DND-41 (cell line): Measurements from ENCODE around the gene GLRA1.

Experiments
- ATAC-seq: fragments of 200-7000 bp; cut with Tn5 transposase; 3 replicates; pipeline ENCODE4 v1.9.1; 2021; ENCODE audit warnings: low read depth; ENCODE audit not compliant: insufficient read depth
- DNase-seq: peaks from one replicate; pipeline ENCODE4 v3.0.0-alpha.2; 2020
- H2AFZ ChIP-seq: 2 replicates; pipeline ENCODE4 v1.6.0; 2012; ENCODE audit warnings: low read depth, low read length
- H3K27ac ChIP-seq: 2 replicates; pipeline ENCODE4 v1.5.1; 2012; ENCODE audit warnings: low read length, inconsistent platforms
- H3K27me3 ChIP-seq: fragments of 200-600 bp; sonication (generic); 2 replicates; pipeline ENCODE4 v1.6.0; 2012; ENCODE audit warnings: low read length, mild to moderate bottlenecking, inconsistent platforms; ENCODE audit not compliant: insufficient read depth, poor library complexity
- H3K36me3 ChIP-seq: 2 replicates; pipeline ENCODE4 v1.5.1; 2012; ENCODE audit warnings: low read length, inconsistent platforms; ENCODE audit not compliant: insufficient read depth
- H3K4me1 ChIP-seq: 2 replicates; pipeline ENCODE4 v1.5.1; 2012; ENCODE audit warnings: mild to moderate bottlenecking, low read length; ENCODE audit not compliant: insufficient read depth
- H3K4me2 ChIP-seq: 2 replicates; pipeline ENCODE4 v1.6.0; 2012; ENCODE audit warnings: mild to moderate bottlenecking, moderate library complexity, low read length, inconsistent platforms; ENCODE audit not compliant: insufficient read depth
- H3K4me3 ChIP-seq, 2 experiments: fragments of 200-600 bp in 1 of 2; shearing (Covaris generic) in 1 of 2; 2 replicates each; pipeline ENCODE4 v1.5.1; 2012 to 2016; ENCODE audit warnings: inconsistent platforms in 2 of 2, low read length in 2 of 2, mild to moderate bottlenecking in 2 of 2, low read depth in 1 of 2, moderate library complexity in 1 of 2
- H3K79me2 ChIP-seq: 2 replicates; pipeline ENCODE4 v1.6.0; 2012; ENCODE audit warnings: low read length, inconsistent platforms; ENCODE audit not compliant: insufficient read depth
- H3K9ac ChIP-seq: 2 replicates; pipeline ENCODE4 v1.6.0; 2012; ENCODE audit warnings: low read depth, mild to moderate bottlenecking, inconsistent platforms, low read length, moderate library complexity
- H3K9me3 ChIP-seq: 2 replicates; pipeline ENCODE4 v1.5.1; 2012; ENCODE audit warnings: low read length, moderate library complexity, mild to moderate bottlenecking, inconsistent platforms; ENCODE audit not compliant: insufficient read depth, severe bottlenecking
- H4K20me1 ChIP-seq: 2 replicates; pipeline ENCODE4 v1.6.0; 2012; ENCODE audit warnings: low read length; ENCODE audit not compliant: insufficient read depth
- CTCF ChIP-seq: IDR thresholded peaks from 2 replicates; pipeline ENCODE4 v1.5.1; 2012; ENCODE audit warnings: borderline replicate concordance, low read length, moderate library complexity, mild to moderate bottlenecking; ENCODE audit not compliant: poor library complexity, severe bottlenecking; ENCODE audit errors: extremely low read depth
- EZH2 ChIP-seq: IDR thresholded peaks from 3 replicates; pipeline ENCODE4 v1.6.1; 2012; ENCODE audit warnings: borderline replicate concordance, low read depth, mild to moderate bottlenecking, moderate library complexity, low read length, inconsistent platforms; ENCODE audit not compliant: severe bottlenecking

GLRA1 gene

GRCh38 chr5:151931260-151931659, 6.6 kb upstream of the GLRA1 start:
- Histone ChIP-seq H3K9ac (no peak overlapping the region), H3K4me3 (no peak overlapping the region), H2AFZ (no peak overlapping the region), H3K4me1 (no peaks in the 10 kb centered on the region), H3K27ac (no peak overlapping the region), H3K36me3 (no peaks in the 10 kb centered on the region), H4K20me1 (no peaks in the 10 kb centered on the region), H3K4me2 (no peak overlapping the region), H3K27me3 (no peaks in the 10 kb centered on the region), H3K79me2 (no peaks in the 10 kb centered on the region), H3K9me3 (peaks cover 8% of the 10 kb centered on the region)
- TF ChIP-seq CTCF (no peak), EZH2 (no peak)
- ATAC-seq = no peak
- DNase-seq = no peak

GRCh38 chr5:151926188-151926587, 1.5 kb upstream of the GLRA1 start:
- Histone ChIP-seq H3K4me2 (no peak overlapping the region), H3K27ac (no peak overlapping the region), H3K36me3 (no peaks in the 10 kb centered on the region), H3K4me1 (no peaks in the 10 kb centered on the region), H3K27me3 (no peaks in the 10 kb centered on the region), H2AFZ (no peak overlapping the region), H4K20me1 (no peaks in the 10 kb centered on the region), H3K9ac (no peak overlapping the region), H3K79me2 (no peaks in the 10 kb centered on the region), H3K9me3 (peaks cover 1% of the 10 kb centered on the region), H3K4me3 (no peak overlapping the region)
- DNase-seq (no peak), ATAC-seq (no peak)
- no peak for TF ChIP-seq CTCF
- TF ChIP-seq EZH2 = no peak

GRCh38 chr5:151925340-151925739, 689 bp upstream of the GLRA1 start:
- no peak overlapping the region for H3K27ac ChIP-seq
- no peak for DNase-seq

More at GRCh38 chr5:151925340-151925739, 689 bp upstream of the GLRA1 start:
- H2AFZ ChIP-seq = no peak overlapping the region
- no peaks in the 10 kb centered on the region for H3K9me3 ChIP-seq
- H3K4me1 ChIP-seq = no peaks in the 10 kb centered on the region
- H3K27me3 ChIP-seq = no peaks in the 10 kb centered on the region
- no peak for ATAC-seq
- no peaks in the 10 kb centered on the region for H4K20me1 ChIP-seq
- no peaks in the 10 kb centered on the region for H3K79me2 ChIP-seq
- H3K36me3 ChIP-seq = no peaks in the 10 kb centered on the region
- H3K4me3 ChIP-seq = no peak overlapping the region
- TF ChIP-seq EZH2 (no peak), CTCF (no peak)
- H3K4me2 ChIP-seq = no peak overlapping the region
- no peak overlapping the region for H3K9ac ChIP-seq
